Stimulated activated CD4-positive, alpha-beta T cell treated with anti-CD3 and anti-CD28 coated beads, TNF-alpha, amount 100 ng/mL, for 24 hours (primary cell): ENCODE data around the gene GFAP.
A peak's percentile ranks its signal among the peaks of the same experiment; 100 is the strongest.
"Not testable (repeated sequence)": the region's sequence is repeated elsewhere in the genome, so short reads cannot be mapped to it uniquely, and the experiment has no call there.

Source experiments
- DNase-seq, 3 experiments: peaks; one replicate each; pipeline ENCODE4 v3.0.0-alpha.2; 2020; ENCODE audit warnings: low read depth in 3 of 3

The GFAP gene

GRCh38 chr17:44915321-44915726 is at the start of gene GFAP:
TSS of gene GFAP (minus strand) at chr17:44915500. CDS start at chr17:44915486, 14 bp downstream.
- no peak for DNase-seq

- no peak for DNase-seq
Observed at GRCh38 chr17:44961921-44962350, 46.6 kb upstream of the GFAP start.

- no peak for DNase-seq
Observed at GRCh38 chr17:44960691-44961090, 45.4 kb upstream of the GFAP start.

GRCh38 chr17:44959821-44960531 is 44.7 kb upstream of the GFAP start:
- DNase-seq = no peak

- DNase-seq = no peak
Observed at GRCh38 chr17:44956998-44957981, 42.0 kb upstream of the GFAP start.

GRCh38 chr17:44955674-44956425 is 40.5 kb upstream of the GFAP start:
- no peak for DNase-seq

DNA sequence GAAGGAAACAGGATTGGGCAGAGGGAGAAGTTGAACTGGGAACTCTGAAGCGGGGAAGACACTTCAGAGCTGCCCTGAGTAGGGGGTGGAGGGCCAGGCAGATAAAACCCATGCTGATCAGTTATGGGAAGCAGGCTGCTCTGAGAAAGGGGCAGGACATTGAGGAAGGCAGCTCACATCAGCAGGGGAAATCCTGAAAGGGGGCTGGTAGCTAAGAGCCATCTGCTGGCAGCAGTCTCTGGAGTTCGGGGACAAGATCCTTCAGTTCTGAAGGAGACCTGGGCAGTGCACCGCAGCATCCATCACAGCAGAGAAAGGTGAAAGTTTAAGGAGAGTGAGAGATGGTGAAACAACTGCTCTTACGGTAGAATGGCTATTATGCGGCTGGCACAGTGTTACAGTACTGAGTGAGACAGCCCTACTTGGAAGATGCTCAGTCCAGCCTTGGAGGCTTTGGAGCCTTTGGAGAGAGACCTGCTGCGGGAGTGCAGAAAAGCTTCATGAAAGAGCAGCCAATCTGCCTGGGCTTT is 37.7 kb upstream of the GFAP start:
- DNase-seq = no peak

GRCh38 chr17:44948315-44948795 is 33.1 kb upstream of the GFAP start:
- DNase-seq = no peak

GRCh38 chr17:44947461-44948314 is 32.4 kb upstream of the GFAP start, which contains the start of gene KIF18B:
TSS of gene KIF18B (minus strand) at chr17:44947773. CDS start at chr17:44936344, 11,429 bp downstream.
- DNase-seq = peak; percentile 74 to 94 (median 78)

DNA sequence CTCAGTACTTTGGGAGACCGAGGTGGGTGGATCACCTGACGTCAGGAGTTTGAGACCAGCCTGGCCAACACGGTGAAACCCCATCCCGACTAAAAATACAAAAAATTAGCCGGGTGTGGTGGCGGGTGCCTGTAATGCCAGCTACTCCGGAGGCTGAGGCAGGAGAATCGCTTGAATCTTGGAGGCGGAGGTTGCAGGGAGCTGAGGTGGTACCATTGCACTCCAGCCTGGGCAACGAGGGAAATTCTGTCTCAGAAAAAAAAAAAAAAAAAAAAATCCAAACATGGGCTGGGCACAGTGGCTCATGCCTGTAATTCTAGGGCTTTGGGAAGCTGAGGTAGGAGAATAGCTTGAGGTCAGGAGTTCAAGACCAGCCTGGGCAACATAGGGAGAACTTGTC is 30.4 kb upstream of the GFAP start:
- not testable (repeated sequence) for DNase-seq

DNA sequence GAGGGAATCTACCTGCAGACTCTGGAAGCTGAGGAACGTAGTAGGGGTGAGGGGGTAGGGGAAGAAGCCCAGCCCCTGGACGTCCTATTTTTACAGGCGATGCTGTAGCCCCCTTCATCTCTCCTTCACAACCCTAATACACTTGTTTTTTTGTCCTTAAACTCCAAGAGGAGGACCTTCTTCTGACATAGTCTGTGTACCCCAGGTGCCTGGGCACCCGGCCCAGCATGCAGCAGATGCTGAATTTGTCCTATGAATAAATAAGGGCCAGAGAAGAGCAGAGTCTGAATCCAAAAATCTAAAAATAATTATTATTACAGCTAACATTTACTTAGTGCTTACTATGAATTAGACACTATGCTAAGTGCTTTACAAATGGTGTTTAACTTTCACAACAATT is 27.2 kb upstream of the GFAP start:
- DNase-seq = no peak

GRCh38 chr17:44941712-44942331 is 26.5 kb upstream of the GFAP start:
- no peak for DNase-seq

- no peak for DNase-seq
Observed at GRCh38 chr17:44940768-44941167, 25.5 kb upstream of the GFAP start.

DNA sequence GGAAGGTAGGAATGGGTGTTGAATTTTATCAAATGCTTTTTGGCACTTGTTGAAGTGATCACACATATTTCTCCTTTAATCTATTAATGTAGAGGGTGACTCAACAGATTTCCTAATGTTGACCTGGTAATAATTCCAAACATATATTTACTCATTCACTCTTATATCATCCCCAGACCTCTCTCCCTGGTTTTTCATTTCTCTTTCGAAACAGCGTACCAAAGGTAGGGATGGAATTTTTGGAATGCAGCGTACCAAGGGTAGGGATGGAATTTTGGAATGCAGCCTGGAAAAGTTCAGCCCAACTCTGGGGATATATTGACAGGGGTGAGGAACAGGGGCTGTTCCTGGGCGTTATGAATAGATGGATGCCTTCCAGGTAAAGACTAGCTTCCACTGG is 25.0 kb upstream of the GFAP start:
- no peak for DNase-seq

DNA sequence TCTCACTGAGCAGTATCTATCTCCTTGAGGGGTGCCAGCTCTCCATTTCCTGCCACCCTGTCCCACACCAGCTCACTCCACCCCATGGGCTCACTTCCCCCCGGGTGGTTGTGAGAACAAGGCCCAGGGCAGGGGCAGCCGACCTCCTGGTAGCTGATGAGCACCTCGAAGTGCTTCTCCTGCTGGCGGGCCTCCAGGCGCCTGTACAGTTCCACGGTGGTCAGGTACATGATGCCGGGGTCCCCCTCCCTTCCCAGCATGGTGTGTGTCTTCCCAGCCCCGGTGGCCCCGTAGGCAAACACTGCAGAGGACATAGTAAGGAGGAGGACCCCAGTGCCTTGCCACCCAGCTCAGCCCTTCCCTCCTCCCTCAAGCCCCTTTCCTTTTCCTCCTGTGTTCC is 19.8 kb upstream of the GFAP start:
- no peak for DNase-seq

GRCh38 chr17:44934745-44935105 is 19.4 kb upstream of the GFAP start:
- DNase-seq = no peak

DNA sequence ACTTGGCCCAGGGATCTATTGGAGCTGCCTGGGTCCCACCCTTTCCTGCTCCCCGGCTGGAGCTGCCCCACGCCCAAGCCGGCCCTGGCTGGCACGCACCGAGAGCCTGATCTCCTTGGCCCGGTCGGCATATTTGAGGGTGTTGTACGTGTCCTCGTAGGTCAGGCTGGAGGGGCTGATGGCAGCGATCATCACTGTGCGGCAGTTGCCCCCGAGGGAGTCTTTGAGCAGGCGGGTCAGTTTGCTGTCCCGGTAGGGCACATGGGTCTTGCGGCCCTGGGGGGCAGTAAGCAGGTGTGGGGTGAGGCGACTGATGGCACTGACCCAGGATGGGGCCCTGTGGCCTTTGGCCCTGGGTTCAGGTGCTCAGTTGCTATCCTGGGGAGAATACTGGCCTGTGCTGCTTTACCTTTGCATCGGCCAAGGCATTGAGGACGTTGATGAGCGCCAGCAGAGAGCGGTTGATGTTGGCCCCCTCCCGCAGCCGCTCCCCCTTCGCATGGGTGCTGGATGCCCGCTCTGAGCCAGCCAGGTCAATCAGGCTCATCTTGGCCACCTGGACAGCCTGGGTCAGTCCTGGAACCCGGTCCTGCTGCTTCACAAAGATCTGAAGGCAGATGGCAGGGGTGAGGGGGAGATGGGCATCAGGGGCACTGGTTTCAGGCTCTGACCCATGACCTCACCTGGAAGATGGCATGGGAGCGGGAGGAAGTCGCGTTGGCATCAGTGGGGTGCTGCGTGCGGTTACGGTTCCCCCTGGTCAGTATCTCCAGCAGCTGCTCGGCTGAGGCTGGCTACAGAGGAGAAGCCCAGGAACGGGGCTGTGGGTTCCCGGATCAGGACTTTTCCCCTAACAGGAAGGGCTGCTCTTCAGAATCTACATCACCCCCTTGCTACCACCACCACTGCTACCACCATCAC is 18.8 kb upstream of the GFAP start:
- no peak for DNase-seq

DNA sequence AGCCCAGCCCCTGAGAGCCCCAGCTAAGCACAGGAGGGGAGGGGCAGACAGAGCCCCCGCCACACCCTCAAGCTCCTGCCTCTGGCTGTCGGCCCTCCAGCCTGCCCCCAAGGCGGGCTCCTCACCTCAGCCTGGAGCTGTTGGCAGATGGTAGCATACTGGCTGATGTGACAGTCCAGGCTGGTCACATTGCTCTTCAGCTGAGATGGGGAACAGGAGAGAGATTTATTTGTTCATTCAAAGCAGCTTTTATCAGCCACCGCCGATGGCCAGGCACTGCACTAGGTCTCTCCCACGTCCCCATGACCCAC is 17.4 kb upstream of the GFAP start:
- no peak for DNase-seq

- DNase-seq = no peak
Observed at GRCh38 chr17:44932096-44932786, 16.9 kb upstream of the GFAP start.
